Erythroblast (primary cell): ENCODE data around the gene PRDM15.

Source experiments
- GATA1 ChIP-seq: IDR thresholded peaks from 2 replicates; pipeline ENCODE4 v1.6.1; 2011; ENCODE audit warnings: low read depth, mild to moderate bottlenecking, control low read depth, low read length, moderate library complexity
- POLR2A ChIP-seq: IDR thresholded peaks from 2 replicates; pipeline ENCODE4 v1.6.1; 2011; ENCODE audit warnings: mild to moderate bottlenecking, low read length

GRCh38 chr21:41883582-41883981 lies 4.4 kb upstream of the PRDM15 start:
- TF ChIP-seq POLR2A (no peak), GATA1 (no peak)
